Esophagus muscularis mucosa (tissue), 4 donors: ENCODE results near the gene GAS1. TPM values are rescaled to one million over a fixed set of nuclear protein-coding genes. Genes with fewer than 3 reads are reported as not detected.

ENCODE experiments used
- DNase-seq: peaks from one replicate; pipeline ENCODE4 v3.0.0-alpha.2; 2017; ENCODE audit errors: extremely low spot score
- H3K27ac ChIP-seq, 4 donors: fragments of 200-600 bp; sonication (generic); replicated peaks in 1 of 4; 1 replicate in 3 of 4; 2 replicates in 1 of 4; pipeline ENCODE4 v1.5.1; 2016 to 2019; ENCODE audit warnings: mild to moderate bottlenecking in 1 of 4
- H3K27me3 ChIP-seq, 4 donors: fragments of 200-600 bp; sonication (generic); one replicate each; pipeline versions ENCODE4 v1.5.1 to v1.6.0; 2016 to 2019
- H3K36me3 ChIP-seq, 4 donors: fragments of 200-600 bp; sonication (generic); one replicate each; pipeline ENCODE4 v1.5.1; 2016 to 2019
- H3K4me1 ChIP-seq, 4 donors: fragments of 200-600 bp; sonication (generic); one replicate each; pipeline ENCODE4 v1.5.1; 2016 to 2019
- H3K4me3 ChIP-seq, 4 donors: fragments of 200-600 bp; sonication (generic); 1 replicate in 2 of 4; 2 replicates in 2 of 4; pipeline ENCODE4 v1.5.1; 2016 to 2019; ENCODE audit warnings: mild to moderate bottlenecking in 4 of 4, moderate library complexity in 1 of 4
- H3K9me3 ChIP-seq, 4 donors: fragments of 200-600 bp; sonication (generic); 1 replicate in 3 of 4; 2 replicates in 1 of 4; pipeline ENCODE4 v1.5.1; 2016 to 2019
- CTCF ChIP-seq, 3 experiments: fragments of 200-600 bp in 2 of 3; fragments of 450-650 bp in 1 of 3; sonication (generic) in 2 of 3; IDR thresholded peaks; one replicate each; pipeline ENCODE4 v1.5.1; 2017 to 2019; ENCODE audit warnings: antibody characterized with exemption in 3 of 3, mild to moderate bottlenecking in 2 of 3, moderate library complexity in 1 of 3
- EP300 ChIP-seq: sonication (generic); formaldehyde crosslinking; IDR thresholded peaks from one replicate; pipeline ENCODE4 v1.6.1; 2017; ENCODE audit warnings: antibody characterized with exemption
- POLR2A ChIP-seq: fragments of 450-650 bp; IDR thresholded peaks from one replicate; pipeline ENCODE4 v1.6.1; 2017; ENCODE audit warnings: antibody characterized with exemption, moderate library complexity, mild to moderate bottlenecking, low read depth
- POLR2AphosphoS5 ChIP-seq, 2 donors: sonication (generic); formaldehyde crosslinking; IDR thresholded peaks; one replicate each; pipeline ENCODE4 v1.6.1; 2017; ENCODE audit warnings: antibody characterized with exemption in 2 of 2
- WGBS: methylation state at CpG from one replicate; pipeline ENCODE4 v1.1.5; 2018; 5-methylcytosine and 5-hydroxymethylcytosine counted together
- intact Hi-C: fragments of 100-400 bp; cut with DNase I; formaldehyde crosslinking; loops from one replicate; pipeline ENCODE4 v1.15.1; 2023
- total RNA-seq, 4 donors: library from RNA; depleted of rRNA; stranded (reverse); fragments of >200 nt; gene quantifications; one replicate each; pipeline versions ENCODE4 v1.1.0 to v1.2.1, GENCODE V29; 2016

The GAS1 gene
- total RNA-seq, 4 donors from 2014 or later = 47.4 to 152 (median 86.5) TPM

DNA sequence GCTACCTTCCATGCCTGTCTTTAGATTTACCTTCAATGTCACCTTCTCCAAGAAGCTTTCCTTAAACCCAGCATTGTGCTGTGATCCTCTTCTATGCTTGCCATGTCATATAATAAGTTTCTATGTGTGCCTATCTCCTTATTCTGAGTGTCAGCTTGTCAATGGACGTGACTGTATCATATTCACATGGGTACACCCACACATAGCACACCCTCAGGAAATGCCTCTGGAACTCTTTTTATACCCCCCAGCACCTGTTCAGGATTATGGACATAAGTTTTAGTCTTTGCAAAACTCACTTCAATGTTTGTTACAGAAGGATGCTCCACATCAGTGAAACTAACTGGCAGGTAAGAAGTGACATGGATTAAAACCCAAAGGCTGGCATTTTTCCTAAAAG, 7.4 kb downstream of the GAS1 start:
- Histone ChIP-seq H3K4me1 (peaks cover 5 to 25% (median 23%) of the 10 kb centered on the region in 4 donors), H3K4me3 (no peak overlapping the region), H3K9me3 (no peaks in the 10 kb centered on the region), H3K36me3 (no peaks in the 10 kb centered on the region), H3K27ac (no peak overlapping the region), H3K27me3 (no peaks in the 10 kb centered on the region)
- 84% methylated on average over 1 of the region's 1 CpG for WGBS
- TF ChIP-seq POLR2A (no peak), EP300 (no peak), POLR2AphosphoS5 (IDR thresholded peaks at IDR 0.05) (no peak), CTCF (IDR thresholded peaks at IDR 0.05) (no peak)
- no peak for DNase-seq
- intact Hi-C loops = no loop called here

DNA sequence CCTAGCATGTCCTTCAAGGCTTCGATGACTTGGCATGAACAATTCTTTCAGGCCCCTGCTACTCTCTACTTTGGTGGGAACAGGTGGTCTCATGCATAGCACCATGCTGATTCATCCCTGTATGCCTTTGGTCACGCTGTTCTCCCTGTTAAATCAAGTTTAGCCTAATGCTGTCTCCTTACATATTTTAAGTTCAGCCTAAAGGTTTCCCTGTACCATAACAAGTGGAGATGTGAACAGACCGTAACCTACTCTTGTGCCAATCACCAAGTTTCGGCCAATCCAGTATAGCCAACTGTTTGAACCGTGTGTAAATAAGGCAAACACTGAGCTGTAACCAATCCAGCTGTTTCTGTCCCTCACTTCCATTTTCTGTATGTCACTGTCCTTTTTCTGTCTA, 8.0 kb downstream of the GAS1 start:
- no peaks in the 10 kb centered on the region for H3K9me3 ChIP-seq
- H3K27ac ChIP-seq = no peak overlapping the region
- TF ChIP-seq EP300 (no peak), POLR2AphosphoS5 (IDR thresholded peaks at IDR 0.05) (no peak), CTCF (IDR thresholded peaks at IDR 0.05) (no peak), POLR2A (no peak)
- no peak overlapping the region for H3K4me3 ChIP-seq
- H3K4me1 ChIP-seq = peaks cover 0 to 19% (median 17%) of the 10 kb centered on the region in 4 donors
- 89% methylated on average over 5 of the region's 5 CpGs for WGBS
- no peak for DNase-seq
- H3K36me3 ChIP-seq = no peaks in the 10 kb centered on the region
- intact Hi-C loops = no loop called here
- no peaks in the 10 kb centered on the region for H3K27me3 ChIP-seq

DNA sequence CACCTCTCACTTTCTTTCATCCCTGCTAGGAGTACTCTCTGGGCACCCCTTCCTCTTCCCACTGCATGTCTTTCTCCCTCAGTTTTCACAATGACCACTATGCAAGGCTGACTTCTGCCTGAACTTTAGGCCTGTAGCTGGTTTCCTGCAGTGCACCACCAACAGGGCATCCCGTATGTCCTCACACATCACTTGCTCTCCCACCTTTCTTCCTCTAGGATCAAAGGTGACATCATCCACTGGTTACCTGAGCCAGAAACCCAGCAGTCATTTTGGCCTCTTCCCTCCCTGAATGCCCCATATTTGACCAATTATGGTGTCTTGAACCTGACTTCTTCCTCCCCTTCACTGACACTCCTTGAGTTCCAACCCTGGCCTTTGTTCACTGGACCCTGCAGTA, 8.5 kb downstream of the GAS1 start:
- 96% methylated on average over 1 of the region's 1 CpG for WGBS
- H3K27me3 ChIP-seq = no peaks in the 10 kb centered on the region
- no peak for DNase-seq
- H3K4me3 ChIP-seq = no peak overlapping the region
- peaks cover 0 to 15% (median 12%) of the 10 kb centered on the region in 4 donors for H3K4me1 ChIP-seq
- TF ChIP-seq POLR2A = no peak
- TF ChIP-seq POLR2AphosphoS5 (IDR thresholded peaks at IDR 0.05) = no peak
- TF ChIP-seq CTCF (IDR thresholded peaks at IDR 0.05) = no peak
- no peak for TF ChIP-seq EP300
- intact Hi-C loops = no loop called here
- H3K36me3 ChIP-seq = no peaks in the 10 kb centered on the region
- H3K27ac ChIP-seq = no peak overlapping the region
- H3K9me3 ChIP-seq = no peaks in the 10 kb centered on the region

GRCh38 chr9:86926145-86926544, 21.2 kb downstream of the GAS1 start:
- DNase-seq = no peak
- H3K27me3 ChIP-seq = no peaks in the 10 kb centered on the region
- H3K27ac ChIP-seq = no peak overlapping the region
- H3K9me3 ChIP-seq = no peaks in the 10 kb centered on the region
- intact Hi-C loops = no loop called here
- 89% methylated on average over 3 of the region's 3 CpGs for WGBS
- no peak for TF ChIP-seq CTCF (IDR thresholded peaks at IDR 0.05)
- TF ChIP-seq POLR2AphosphoS5 (IDR thresholded peaks at IDR 0.05) = no peak
- TF ChIP-seq EP300 = no peak
- TF ChIP-seq POLR2A = no peak
- no peak overlapping the region for H3K4me3 ChIP-seq
- no peaks in the 10 kb centered on the region for H3K36me3 ChIP-seq
- H3K4me1 ChIP-seq = peaks cover 0 to 7% (median 3%) of the 10 kb centered on the region in 4 donors

GRCh38 chr9:86925686-86926085, 21.6 kb downstream of the GAS1 start:
- WGBS = 78% methylated on average over 1 of the region's 1 CpG

More at GRCh38 chr9:86925686-86926085, 21.6 kb downstream of the GAS1 start:
- intact Hi-C loops = no loop called here
- DNase-seq = no peak
- H3K36me3 ChIP-seq = no peaks in the 10 kb centered on the region
- TF ChIP-seq POLR2AphosphoS5 (IDR thresholded peaks at IDR 0.05) (no peak), EP300 (no peak)
- H3K27ac ChIP-seq = no peak overlapping the region
- H3K4me3 ChIP-seq = no peak overlapping the region
- no peaks in the 10 kb centered on the region for H3K27me3 ChIP-seq
- H3K4me1 ChIP-seq = peaks cover 0 to 7% (median 3%) of the 10 kb centered on the region in 4 donors
- H3K9me3 ChIP-seq = no peaks in the 10 kb centered on the region
